Activated naive CD8-positive, alpha-beta T cell treated with anti-CD3 and anti-CD28 coated beads, Interleukin-2, amount 50 U/mL, for 24 hours (primary cell): ENCODE measurements around the gene SMIM10L2A.
"Not testable (repeated sequence)": the region's sequence is repeated elsewhere in the genome, so short reads cannot be mapped to it uniquely, and the experiment has no call there.

Experiments
- ATAC-seq: fragments of 150-1000 bp; cut with Tn5 transposase; one replicate; pipeline ENCODE4 v1.10.0; 2021
- DNase-seq: peaks from one replicate; pipeline ENCODE4 v3.0.0; 2021
- H3K27ac Mint-ChIP-seq: one replicate; pipeline ENCODE4 v1.8.0; 2021; ENCODE audit warnings: mild to moderate bottlenecking, mixed read lengths
- H3K27me3 Mint-ChIP-seq: one replicate; pipeline ENCODE4 v1.8.0; 2021; ENCODE audit warnings: mixed read lengths
- H3K36me3 Mint-ChIP-seq: one replicate; pipeline ENCODE4 v1.8.0; 2021; ENCODE audit warnings: low read depth, mixed read lengths
- H3K4me1 Mint-ChIP-seq: one replicate; pipeline ENCODE4 v1.8.0; 2021; ENCODE audit warnings: mixed read lengths
- H3K4me3 Mint-ChIP-seq: one replicate; pipeline ENCODE4 v1.8.0; 2021; ENCODE audit warnings: mild to moderate bottlenecking, moderate library complexity, mixed read lengths
- H3K9me3 Mint-ChIP-seq: one replicate; pipeline ENCODE4 v1.8.0; 2021; ENCODE audit warnings: mixed read lengths

Gene SMIM10L2A

GRCh38 chrX:135406428-135406827, 15.3 kb upstream of the SMIM10L2A start:
- H3K4me3 Mint-ChIP-seq, result not testable (repeated sequence)

GRCh38 chrX:135408794-135409193, 12.9 kb upstream of the SMIM10L2A start:
- ATAC-seq (no peak), DNase-seq (no peak)
- Mint-ChIP-seq H3K4me3 (no peak overlapping the region), H3K27me3 (peaks cover 2% of the 10 kb centered on the region), H3K4me1 (peaks cover 7% of the 10 kb centered on the region), H3K27ac (no peak overlapping the region), H3K36me3 (no peaks in the 10 kb centered on the region), H3K9me3 (peaks cover 4% of the 10 kb centered on the region)

More at GRCh38 chrX:135406428-135406827, 15.3 kb upstream of the SMIM10L2A start:
- H3K4me1 Mint-ChIP-seq, result peaks cover 27% of the 10 kb centered on the region
- not testable (repeated sequence) for H3K9me3 Mint-ChIP-seq, DNase-seq, H3K27me3 Mint-ChIP-seq, H3K27ac Mint-ChIP-seq, H3K36me3 Mint-ChIP-seq, ATAC-seq

- Mint-ChIP-seq H3K27ac (no peak overlapping the region), H3K4me1 (peaks cover 5% of the 10 kb centered on the region), H3K27me3 (peaks cover 2% of the 10 kb centered on the region), H3K9me3 (peaks cover 4% of the 10 kb centered on the region), H3K36me3 (no peaks in the 10 kb centered on the region), H3K4me3 (no peak overlapping the region)
- DNase-seq (no peak), ATAC-seq (no peak)
Observed at GRCh38 chrX:135410861-135411627, 10.7 kb upstream of the SMIM10L2A start.

GRCh38 chrX:135411893-135412292, 9.9 kb upstream of the SMIM10L2A start:
- H3K36me3 Mint-ChIP-seq, result no peaks in the 10 kb centered on the region
- H3K9me3 Mint-ChIP-seq, result peaks cover 4% of the 10 kb centered on the region
- peaks cover 2% of the 10 kb centered on the region for H3K27me3 Mint-ChIP-seq
- ATAC-seq (no peak), DNase-seq (no peak)
- H3K4me1 Mint-ChIP-seq, result peaks cover 5% of the 10 kb centered on the region
- H3K4me3 Mint-ChIP-seq, result no peak overlapping the region
- no peak overlapping the region for H3K27ac Mint-ChIP-seq

- Mint-ChIP-seq H3K4me1 (peaks cover 4% of the 10 kb centered on the region), H3K4me3 (no peak overlapping the region), H3K27me3 (no peaks in the 10 kb centered on the region), H3K36me3 (no peaks in the 10 kb centered on the region), H3K27ac (no peak overlapping the region), H3K9me3 (peaks cover 4% of the 10 kb centered on the region)
- DNase-seq (no peak), ATAC-seq (no peak)
Observed at GRCh38 chrX:135416546-135416945, 5.2 kb upstream of the SMIM10L2A start.

- DNase-seq (no peak), ATAC-seq (no peak)
- H3K4me3 Mint-ChIP-seq, result peak overlapping the region; percentile 67
- no peak overlapping the region for H3K27ac Mint-ChIP-seq
- no peaks in the 10 kb centered on the region for H3K9me3 Mint-ChIP-seq
- no peaks in the 10 kb centered on the region for H3K36me3 Mint-ChIP-seq
- peaks cover 6% of the 10 kb centered on the region for H3K4me1 Mint-ChIP-seq
- H3K27me3 Mint-ChIP-seq, result peaks cover 2% of the 10 kb centered on the region
Observed at GRCh38 chrX:135420831-135421230, 913 bp upstream of the SMIM10L2A start.

GRCh38 chrX:135421537-135421931, 210 bp upstream of the SMIM10L2A start:
- peak overlapping the region; percentile 39 for H3K27ac Mint-ChIP-seq
- peaks cover 6% of the 10 kb centered on the region for H3K4me1 Mint-ChIP-seq
- no peaks in the 10 kb centered on the region for H3K36me3 Mint-ChIP-seq
- DNase-seq (peak; percentile 87), ATAC-seq (peak; percentile 85)
- H3K9me3 Mint-ChIP-seq, result no peaks in the 10 kb centered on the region
- peaks cover 2% of the 10 kb centered on the region for H3K27me3 Mint-ChIP-seq
- peak overlapping the region; percentile 67 for H3K4me3 Mint-ChIP-seq

GRCh38 chrX:135422810-135423168, 1.0 kb downstream of the SMIM10L2A start:
- DNase-seq, H3K9me3 Mint-ChIP-seq, H3K36me3 Mint-ChIP-seq, H3K4me1 Mint-ChIP-seq, ATAC-seq, H3K27me3 Mint-ChIP-seq, H3K27ac Mint-ChIP-seq: not testable (repeated sequence)
- peak overlapping the region; percentile 34 for H3K4me3 Mint-ChIP-seq

- DNase-seq, H3K36me3 Mint-ChIP-seq, H3K9me3 Mint-ChIP-seq, H3K27me3 Mint-ChIP-seq, ATAC-seq, H3K27ac Mint-ChIP-seq, H3K4me1 Mint-ChIP-seq: not testable (repeated sequence)
- H3K4me3 Mint-ChIP-seq, result peak overlapping the region; percentile 34
Observed at GRCh38 chrX:135423173-135423864, 1.6 kb downstream of the SMIM10L2A start.

- H3K36me3 Mint-ChIP-seq, result no peaks in the 10 kb centered on the region
- no peak for ATAC-seq
- H3K4me1 Mint-ChIP-seq, result peaks cover 4% of the 10 kb centered on the region
- H3K27me3 Mint-ChIP-seq, result peaks cover 2% of the 10 kb centered on the region
- H3K9me3 Mint-ChIP-seq, result no peaks in the 10 kb centered on the region
- no peak overlapping the region for H3K4me3 Mint-ChIP-seq
- H3K27ac Mint-ChIP-seq, result no peak overlapping the region
- no peak for DNase-seq
Observed at GRCh38 chrX:135424469-135424868, 2.7 kb downstream of the SMIM10L2A start.

GRCh38 chrX:135425026-135425965, 3.6 kb downstream of the SMIM10L2A start:
- peaks cover 5% of the 10 kb centered on the region for H3K27me3 Mint-ChIP-seq
- H3K4me3 Mint-ChIP-seq, result no peak overlapping the region
- DNase-seq (no peak), ATAC-seq (no peak)
- no peak overlapping the region for H3K27ac Mint-ChIP-seq
- H3K36me3 Mint-ChIP-seq, result no peaks in the 10 kb centered on the region
- H3K9me3 Mint-ChIP-seq, result peaks cover 6% of the 10 kb centered on the region
- peaks cover 4% of the 10 kb centered on the region for H3K4me1 Mint-ChIP-seq

GRCh38 chrX:135429429-135429828, 7.7 kb downstream of the SMIM10L2A start:
- no peak for ATAC-seq
- H3K36me3 Mint-ChIP-seq, result no peaks in the 10 kb centered on the region

GRCh38 chrX:135431886-135432285, 10.1 kb downstream of the SMIM10L2A start:
- Mint-ChIP-seq H3K27ac (no peak overlapping the region), H3K27me3 (peaks cover 4% of the 10 kb centered on the region), H3K4me3 (no peak overlapping the region), H3K9me3 (peaks cover 13% of the 10 kb centered on the region), H3K36me3 (no peaks in the 10 kb centered on the region), H3K4me1 (peaks cover 9% of the 10 kb centered on the region)
- ATAC-seq (peak; percentile 36), DNase-seq (no peak)

More at GRCh38 chrX:135429429-135429828, 7.7 kb downstream of the SMIM10L2A start:
- no peak overlapping the region for H3K4me3 Mint-ChIP-seq
- no peak overlapping the region for H3K27ac Mint-ChIP-seq
- peaks cover 13% of the 10 kb centered on the region for H3K9me3 Mint-ChIP-seq
- H3K27me3 Mint-ChIP-seq, result peaks cover 4% of the 10 kb centered on the region
- peaks cover 9% of the 10 kb centered on the region for H3K4me1 Mint-ChIP-seq
- no peak for DNase-seq

GRCh38 chrX:135432453-135432852, 10.7 kb downstream of the SMIM10L2A start:
- ATAC-seq, result no peak
- DNase-seq, result no peak
- peaks cover 13% of the 10 kb centered on the region for H3K9me3 Mint-ChIP-seq
- peaks cover 4% of the 10 kb centered on the region for H3K27me3 Mint-ChIP-seq
- no peak overlapping the region for H3K4me3 Mint-ChIP-seq
- H3K36me3 Mint-ChIP-seq, result no peaks in the 10 kb centered on the region
- peaks cover 9% of the 10 kb centered on the region for H3K4me1 Mint-ChIP-seq
- H3K27ac Mint-ChIP-seq, result no peak overlapping the region
